ENCODE results near the gene SLC28A1.
"Not testable (repeated sequence)": the region's sequence is repeated elsewhere in the genome, so short reads cannot be mapped to it uniquely, and the experiment has no call there.

Gene SLC28A1

GRCh38 chr15:84883916-84884781 lies at the start of gene SLC28A1:
SLC28A1 (plus strand) TSS chr15:84884662; CDS start chr15:84887761, 3,099 bp downstream.
- no peak for DNase-seq (ENCODE audit: low spot score in 2 of 2)
- Histone ChIP-seq H3K9me3 (no peaks in the 10 kb centered on the region), H3K4me3 (no peak within 1 kb of the TSS), H3K36me3 (replicated peaks) (no peaks in the 10 kb centered on the region), H3K27me3 (ENCODE audit: low read depth) (no peaks in the 10 kb centered on the region), H3K4me1 (no peaks in the 10 kb centered on the region)
- in situ Hi-C loops (cut with MboI; ENCODE audit: low sequenced_read_pairs): no loop called here

- Histone ChIP-seq H3K27me3 (ENCODE audit: low read depth) (peaks cover 19% of the 10 kb centered on the region), H3K9me3 (no peaks in the 10 kb centered on the region), H3K4me1 (no peaks in the 10 kb centered on the region), H3K4me3 (no peak overlapping the region), H3K36me3 (replicated peaks) (no peaks in the 10 kb centered on the region)
- in situ Hi-C loops (cut with MboI; ENCODE audit: low sequenced_read_pairs): no loop called here
- DNase-seq (ENCODE audit: low spot score in 2 of 2): no peak
Observed at GRCh38 chr15:84834969-84835368, 49.5 kb upstream of the SLC28A1 start.

- in situ Hi-C loops (cut with MboI; ENCODE audit: low sequenced_read_pairs): no loop called here
- peaks cover 19% of the 10 kb centered on the region for H3K27me3 ChIP-seq (ENCODE audit: low read depth)
- H3K9me3 ChIP-seq: no peaks in the 10 kb centered on the region
Observed at GRCh38 chr15:84835661-84836337, 48.7 kb upstream of the SLC28A1 start.

GRCh38 chr15:84836844-84837243 lies 47.6 kb upstream of the SLC28A1 start:
- no peaks in the 10 kb centered on the region; the same call in 1 of the 2 replicates for H3K9me3 ChIP-seq
- H3K4me3 ChIP-seq: no peak overlapping the region
- no peak for DNase-seq (ENCODE audit: low spot score in 2 of 2)
- in situ Hi-C loops (cut with MboI; ENCODE audit: low sequenced_read_pairs): no loop called here
- no peaks in the 10 kb centered on the region for H3K36me3 ChIP-seq (replicated peaks)
- H3K4me1 ChIP-seq: peaks cover 10% of the 10 kb centered on the region
- H3K27me3 ChIP-seq (ENCODE audit: low read depth): peaks cover 14% of the 10 kb centered on the region; the same call in 1 of the 2 replicates

More at GRCh38 chr15:84835661-84836337, 48.7 kb upstream of the SLC28A1 start:
- H3K36me3 ChIP-seq (replicated peaks): no peaks in the 10 kb centered on the region
- H3K4me3 ChIP-seq: no peak overlapping the region
- no peak for DNase-seq (ENCODE audit: low spot score in 2 of 2)
- H3K4me1 ChIP-seq: no peaks in the 10 kb centered on the region; the same call in 1 of the 2 replicates

GRCh38 chr15:84839714-84840113 lies 44.7 kb upstream of the SLC28A1 start:
- Histone ChIP-seq H3K4me1 (peaks cover 10% of the 10 kb centered on the region), H3K4me3 (no peak overlapping the region), H3K36me3 (replicated peaks) (no peaks in the 10 kb centered on the region), H3K9me3 (no peaks in the 10 kb centered on the region; the same call in 1 of the 2 replicates), H3K27me3 (ENCODE audit: low read depth) (peaks cover 19% of the 10 kb centered on the region; the same call in 1 of the 2 replicates)
- DNase-seq (ENCODE audit: low spot score in 2 of 2): no peak
- in situ Hi-C loops (cut with MboI; ENCODE audit: low sequenced_read_pairs): no loop called here

GRCh38 chr15:84840255-84840654 lies 44.2 kb upstream of the SLC28A1 start:
- in situ Hi-C loops (cut with MboI; ENCODE audit: low sequenced_read_pairs): no loop called here
- Histone ChIP-seq H3K4me1 (peaks cover 10% of the 10 kb centered on the region), H3K27me3 (ENCODE audit: low read depth) (peaks cover 19% of the 10 kb centered on the region; the same call in 1 of the 2 replicates), H3K36me3 (replicated peaks) (no peaks in the 10 kb centered on the region), H3K9me3 (no peaks in the 10 kb centered on the region; the same call in 1 of the 2 replicates), H3K4me3 (no peak overlapping the region)
- DNase-seq (ENCODE audit: low spot score in 2 of 2): no peak

- H3K36me3 ChIP-seq (replicated peaks): no peaks in the 10 kb centered on the region; the same call in 1 of the 2 replicates
- H3K9me3 ChIP-seq: peaks cover under 1% of the 10 kb centered on the region; the same call in 1 of the 2 replicates
- peaks cover 10% of the 10 kb centered on the region for H3K4me1 ChIP-seq
- in situ Hi-C loops (cut with MboI; ENCODE audit: low sequenced_read_pairs): no loop called here
- no peak for DNase-seq (ENCODE audit: low spot score in 2 of 2)
- H3K4me3 ChIP-seq: no peak overlapping the region
- H3K27me3 ChIP-seq (ENCODE audit: low read depth): peaks cover 17% of the 10 kb centered on the region; the same call in 1 of the 2 replicates
Observed at GRCh38 chr15:84840741-84841429, 43.6 kb upstream of the SLC28A1 start.

- Histone ChIP-seq H3K4me3 (no peak overlapping the region), H3K4me1 (peaks cover 10% of the 10 kb centered on the region), H3K36me3 (replicated peaks) (no peaks in the 10 kb centered on the region; the same call in 1 of the 2 replicates), H3K27me3 (ENCODE audit: low read depth) (peaks cover 8% of the 10 kb centered on the region; the same call in 1 of the 2 replicates), H3K9me3 (peaks cover 12% of the 10 kb centered on the region)
- in situ Hi-C loops (cut with MboI; ENCODE audit: low sequenced_read_pairs): no loop called here
- DNase-seq (ENCODE audit: low spot score in 2 of 2): no peak
Observed at GRCh38 chr15:84842781-84843180, 41.7 kb upstream of the SLC28A1 start.

GRCh38 chr15:84844964-84845363 lies 39.5 kb upstream of the SLC28A1 start:
- Histone ChIP-seq H3K36me3 (replicated peaks) (no peaks in the 10 kb centered on the region; the same call in 1 of the 2 replicates), H3K4me1 (peaks cover 10% of the 10 kb centered on the region), H3K27me3 (ENCODE audit: low read depth) (peaks cover 5% of the 10 kb centered on the region; the same call in 1 of the 2 replicates), H3K4me3 (no peak overlapping the region), H3K9me3 (peaks cover 12% of the 10 kb centered on the region)
- in situ Hi-C loops (cut with MboI; ENCODE audit: low sequenced_read_pairs): no loop called here
- DNase-seq (ENCODE audit: low spot score in 2 of 2): no peak

GRCh38 chr15:84845631-84846030 lies 38.8 kb upstream of the SLC28A1 start:
- H3K27me3 ChIP-seq (ENCODE audit: low read depth); H3K4me1 ChIP-seq; H3K36me3 ChIP-seq (replicated peaks); H3K4me3 ChIP-seq; in situ Hi-C loops (cut with MboI; ENCODE audit: low sequenced_read_pairs): not testable (repeated sequence)
- H3K9me3 ChIP-seq: peaks cover 12% of the 10 kb centered on the region
- DNase-seq (ENCODE audit: low spot score in 2 of 2): peak; percentile 57 to 88

- Histone ChIP-seq H3K4me3 (no peak overlapping the region), H3K9me3 (peaks cover 12% of the 10 kb centered on the region), H3K4me1 (peaks cover 5% of the 10 kb centered on the region; the same call in 1 of the 2 replicates), H3K36me3 (replicated peaks) (no peaks in the 10 kb centered on the region; the same call in 1 of the 2 replicates), H3K27me3 (ENCODE audit: low read depth) (peaks cover 5% of the 10 kb centered on the region; the same call in 1 of the 2 replicates)
- no peak for DNase-seq (ENCODE audit: low spot score in 2 of 2)
- in situ Hi-C loops (cut with MboI; ENCODE audit: low sequenced_read_pairs): no loop called here
Observed at GRCh38 chr15:84846269-84846668, 38.2 kb upstream of the SLC28A1 start.

- H3K9me3 ChIP-seq: peaks cover 12% of the 10 kb centered on the region
- H3K4me3 ChIP-seq: no peak overlapping the region
Observed at GRCh38 chr15:84847382-84847781, 37.1 kb upstream of the SLC28A1 start.

GRCh38 chr15:84852212-84852611 lies 32.2 kb upstream of the SLC28A1 start:
- no peaks in the 10 kb centered on the region for H3K36me3 ChIP-seq (replicated peaks)
- H3K4me1 ChIP-seq: no peaks in the 10 kb centered on the region
- no peak overlapping the region for H3K4me3 ChIP-seq
- DNase-seq (ENCODE audit: low spot score in 2 of 2): no peak
- H3K27me3 ChIP-seq (ENCODE audit: low read depth): no peaks in the 10 kb centered on the region
- peaks cover 1% of the 10 kb centered on the region for H3K9me3 ChIP-seq
- in situ Hi-C loops (cut with MboI; ENCODE audit: low sequenced_read_pairs): no loop called here

More at GRCh38 chr15:84847382-84847781, 37.1 kb upstream of the SLC28A1 start:
- H3K27me3 ChIP-seq (ENCODE audit: low read depth): peaks cover 2% of the 10 kb centered on the region; the same call in 1 of the 2 replicates
- no peaks in the 10 kb centered on the region for H3K4me1 ChIP-seq
- in situ Hi-C loops (cut with MboI; ENCODE audit: low sequenced_read_pairs): no loop called here
- H3K36me3 ChIP-seq (replicated peaks): no peaks in the 10 kb centered on the region; the same call in 1 of the 2 replicates
- DNase-seq (ENCODE audit: low spot score in 2 of 2): no peak

Measured in HAP-1 (cell line).